ENCODE measurements around the gene CACNA1E. TPM values are rescaled to one million over a fixed set of nuclear protein-coding genes. Genes with fewer than 3 reads are reported as not detected.

CACNA1E gene
- total RNA-seq, 4 donors from 2014 or later = 0.47 to 0.83 TPM; not detected in 2

DNA sequence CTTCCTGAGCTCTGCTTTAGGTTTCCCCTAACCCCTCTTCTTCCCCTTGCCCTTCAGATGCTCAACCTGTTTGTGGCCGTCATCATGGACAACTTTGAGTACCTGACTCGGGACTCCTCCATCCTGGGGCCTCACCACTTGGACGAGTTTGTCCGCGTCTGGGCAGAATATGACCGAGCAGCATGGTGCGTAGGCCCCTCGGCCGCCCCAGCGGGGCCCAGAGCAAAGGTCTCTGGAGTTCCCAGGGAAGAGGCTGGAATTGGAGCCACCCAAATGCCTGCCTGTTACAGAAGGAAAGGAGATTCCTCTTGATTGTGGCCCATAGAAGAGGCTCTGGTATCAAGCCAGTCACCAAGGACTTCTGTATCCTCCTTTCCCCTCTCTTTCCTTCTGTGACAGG, 292.7 kb downstream of the CACNA1E start:
- TF ChIP-seq, protein P1, sequence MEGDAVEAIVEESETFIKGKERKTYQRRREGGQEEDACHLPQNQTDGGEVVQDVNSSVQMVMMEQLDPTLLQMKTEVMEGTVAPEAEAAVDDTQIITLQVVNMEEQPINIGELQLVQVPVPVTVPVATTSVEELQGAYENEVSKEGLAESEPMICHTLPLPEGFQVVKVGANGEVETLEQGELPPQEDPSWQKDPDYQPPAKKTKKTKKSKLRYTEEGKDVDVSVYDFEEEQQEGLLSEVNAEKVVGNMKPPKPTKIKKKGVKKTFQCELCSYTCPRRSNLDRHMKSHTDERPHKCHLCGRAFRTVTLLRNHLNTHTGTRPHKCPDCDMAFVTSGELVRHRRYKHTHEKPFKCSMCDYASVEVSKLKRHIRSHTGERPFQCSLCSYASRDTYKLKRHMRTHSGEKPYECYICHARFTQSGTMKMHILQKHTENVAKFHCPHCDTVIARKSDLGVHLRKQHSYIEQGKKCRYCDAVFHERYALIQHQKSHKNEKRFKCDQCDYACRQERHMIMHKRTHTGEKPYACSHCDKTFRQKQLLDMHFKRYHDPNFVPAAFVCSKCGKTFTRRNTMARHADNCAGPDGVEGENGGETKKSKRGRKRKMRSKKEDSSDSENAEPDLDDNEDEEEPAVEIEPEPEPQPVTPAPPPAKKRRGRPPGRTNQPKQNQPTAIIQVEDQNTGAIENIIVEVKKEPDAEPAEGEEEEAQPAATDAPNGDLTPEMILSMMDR (IDR thresholded peaks at IDR 0.05) = no peak
- no peak for TF ChIP-seq POLR2A (IDR thresholded peaks at IDR 0.05)
- H3K36me3 ChIP-seq = no peaks in the 10 kb centered on the region
- no peaks in the 10 kb centered on the region for H3K4me1 ChIP-seq
- H3K27ac ChIP-seq = no peak overlapping the region
- no peak overlapping the region for H3K4me3 ChIP-seq
- no peak for DNase-seq
- H3K9me3 ChIP-seq = no peaks in the 10 kb centered on the region
- H3K27me3 ChIP-seq = no peaks in the 10 kb centered on the region

DNA sequence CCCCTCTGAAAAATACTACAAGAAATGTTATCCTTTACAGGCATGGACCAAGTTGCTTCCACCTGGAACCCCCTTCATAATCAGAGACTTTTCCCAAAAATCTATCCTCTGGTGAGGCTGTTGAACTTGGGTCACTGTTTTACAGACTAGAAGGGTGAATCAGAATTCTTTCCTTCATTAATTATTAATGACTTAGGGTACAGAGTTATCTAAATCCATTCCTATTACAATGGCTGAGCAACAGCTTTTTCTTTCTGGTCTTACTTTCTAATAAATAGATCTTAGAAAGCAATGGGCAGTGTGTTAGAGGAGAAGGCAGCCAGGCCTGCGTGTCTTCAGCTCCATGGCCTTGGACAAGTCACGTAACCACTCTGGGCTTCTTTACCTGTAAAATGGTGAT, 294.0 kb downstream of the CACNA1E start:
- no peaks in the 10 kb centered on the region for H3K36me3 ChIP-seq
- TF ChIP-seq, protein P1 (IDR thresholded peaks at IDR 0.05) = no peak
- TF ChIP-seq POLR2A (IDR thresholded peaks at IDR 0.05) = no peak
- H3K4me3 ChIP-seq = no peak overlapping the region
- H3K4me1 ChIP-seq = no peaks in the 10 kb centered on the region
- H3K9me3 ChIP-seq = no peaks in the 10 kb centered on the region
- no peaks in the 10 kb centered on the region for H3K27me3 ChIP-seq
- no peak for DNase-seq
- H3K27ac ChIP-seq = no peak overlapping the region

DNA sequence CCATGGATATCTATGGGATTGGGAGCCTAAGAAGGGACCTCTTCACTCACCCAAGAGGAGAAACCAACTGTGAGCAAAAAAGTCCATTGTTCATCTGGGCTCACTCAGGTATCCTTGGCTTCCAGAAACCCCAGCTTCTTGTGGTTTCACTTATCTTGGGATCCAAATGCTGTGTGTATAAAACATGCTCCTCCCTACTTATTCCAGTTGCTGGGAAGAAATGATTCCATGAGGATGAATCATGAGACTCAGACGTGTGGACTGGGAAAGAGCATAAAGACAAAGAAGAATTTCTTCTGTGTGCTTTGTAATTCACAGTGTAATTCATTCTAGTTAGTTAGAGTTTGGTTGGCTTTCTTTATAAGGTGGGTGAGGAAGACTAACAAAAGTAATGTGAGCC, 294.5 kb downstream of the CACNA1E start:
- DNase-seq = no peak
- TF ChIP-seq, protein P1 (IDR thresholded peaks at IDR 0.05) = no peak
- no peak for TF ChIP-seq POLR2A (IDR thresholded peaks at IDR 0.05)
- no peaks in the 10 kb centered on the region for H3K4me1 ChIP-seq

DNA sequence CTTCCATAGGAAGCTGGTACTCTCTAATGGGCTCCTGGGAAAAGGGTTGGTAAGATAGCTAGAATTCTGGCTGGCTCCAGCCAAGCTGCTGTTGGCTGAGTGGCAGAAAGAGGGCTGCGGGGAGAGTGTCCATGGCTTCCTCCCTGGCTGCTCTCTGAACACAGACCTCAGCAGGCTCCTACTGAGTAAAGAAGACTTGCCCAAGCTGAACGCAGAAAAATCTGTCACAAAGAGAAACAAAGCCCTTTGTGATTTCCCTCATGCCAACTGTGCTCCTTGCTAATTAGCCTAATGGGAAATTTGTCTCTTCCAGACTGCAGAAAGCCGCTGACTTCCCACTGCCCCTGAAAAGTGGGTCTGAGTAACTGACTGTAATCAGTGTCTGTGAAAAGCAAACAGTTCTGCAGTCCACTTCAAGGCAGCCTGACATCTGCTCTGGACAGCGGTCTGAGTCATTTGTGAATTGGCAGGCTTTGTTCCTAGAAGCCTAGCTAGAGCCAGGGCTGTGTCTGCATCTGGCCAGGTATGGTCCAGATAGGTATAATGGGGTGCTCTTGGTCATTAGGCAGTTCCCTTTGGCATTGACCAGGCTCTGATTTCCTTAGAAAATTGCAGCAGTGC, 295.4 kb downstream of the CACNA1E start:
- no peak for DNase-seq
- no peak for TF ChIP-seq POLR2A (IDR thresholded peaks at IDR 0.05)
- TF ChIP-seq, protein P1 (IDR thresholded peaks at IDR 0.05) = no peak
- Histone ChIP-seq H3K9me3 (no peaks in the 10 kb centered on the region), H3K4me3 (no peak overlapping the region), H3K27ac (no peak overlapping the region), H3K4me1 (no peaks in the 10 kb centered on the region), H3K27me3 (no peaks in the 10 kb centered on the region), H3K36me3 (no peaks in the 10 kb centered on the region)

More for the DNA sequence above, 294.5 kb downstream of the CACNA1E start:
- Histone ChIP-seq H3K27ac (no peak overlapping the region), H3K27me3 (no peaks in the 10 kb centered on the region), H3K9me3 (no peaks in the 10 kb centered on the region), H3K4me3 (no peak overlapping the region), H3K36me3 (no peaks in the 10 kb centered on the region)

DNA sequence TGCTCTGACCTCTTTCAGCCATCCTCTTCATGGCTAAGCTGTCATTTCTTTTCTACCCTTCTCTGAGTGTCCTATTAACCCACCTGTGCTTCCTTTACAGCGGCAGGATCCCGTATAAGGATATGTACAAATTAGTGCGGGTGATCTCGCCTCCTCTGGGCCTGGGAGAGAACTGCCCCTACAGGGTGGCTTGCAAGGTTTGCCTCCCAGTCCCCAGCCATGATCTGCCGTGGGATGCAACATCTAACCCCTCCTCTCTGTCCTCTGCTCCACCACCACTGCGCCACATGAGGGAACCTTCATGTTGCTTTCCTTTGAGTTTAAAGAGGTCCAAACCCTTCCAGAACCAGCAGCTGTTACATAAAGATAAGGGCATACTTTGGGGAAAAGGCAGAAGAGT, 296.0 kb downstream of the CACNA1E start:
- Histone ChIP-seq H3K27ac (no peak overlapping the region), H3K9me3 (no peaks in the 10 kb centered on the region), H3K4me1 (no peaks in the 10 kb centered on the region), H3K27me3 (no peaks in the 10 kb centered on the region), H3K4me3 (no peak overlapping the region), H3K36me3 (no peaks in the 10 kb centered on the region)
- TF ChIP-seq, protein P1 (IDR thresholded peaks at IDR 0.05) = no peak
- no peak for TF ChIP-seq POLR2A (IDR thresholded peaks at IDR 0.05)
- DNase-seq = no peak

DNA sequence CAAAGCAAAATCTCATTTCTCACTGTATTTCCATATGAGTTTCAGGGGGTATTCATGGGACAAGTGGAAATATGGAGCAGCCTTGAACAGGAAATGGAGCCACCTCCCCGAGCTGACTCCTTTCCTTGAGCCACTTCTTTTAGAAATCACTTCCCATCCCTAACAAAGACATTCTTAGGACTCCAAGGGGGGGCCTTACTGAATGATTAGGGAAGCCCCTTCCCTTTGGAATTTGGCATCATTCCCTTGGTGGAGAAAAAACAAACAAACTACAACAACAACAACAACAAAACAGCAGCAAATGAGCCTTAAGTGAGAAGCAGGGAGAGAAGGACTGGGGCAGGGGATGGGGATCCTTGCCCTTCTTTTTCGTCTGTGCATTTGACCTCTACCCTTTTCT, 299.9 kb downstream of the CACNA1E start:
- Histone ChIP-seq H3K4me3 (no peak overlapping the region), H3K4me1 (no peaks in the 10 kb centered on the region), H3K27me3 (no peaks in the 10 kb centered on the region), H3K36me3 (no peaks in the 10 kb centered on the region), H3K9me3 (no peaks in the 10 kb centered on the region), H3K27ac (no peak overlapping the region)
- DNase-seq = no peak
- TF ChIP-seq POLR2A (IDR thresholded peaks at IDR 0.05) = no peak
- TF ChIP-seq, protein P1 (IDR thresholded peaks at IDR 0.05) = no peak

Measured in Peyer's patch (tissue), 4 donors.